H1 (cell line): Measurements from ENCODE around the gene WDR33. TPM values are rescaled to one million over a fixed set of nuclear protein-coding genes. Genes with fewer than 3 reads are reported as not detected.

ENCODE experiments used
- CTCF ChIA-PET: fragments of 300-600 bp; sonication (Branson Sonifier 250); formaldehyde crosslinking; loops from one replicate; lab custom pipeline; 2021; ENCODE audit not compliant: partially characterized antibody; lab: Charles Lee
- POLR2A ChIA-PET: fragments of 300-600 bp; sonication (Branson Sonifier 250); formaldehyde crosslinking; loops from one replicate; lab custom pipeline; 2021; ENCODE audit warnings: inconsistent platforms; ENCODE audit not compliant: partially characterized antibody; lab: Charles Lee
- DNase-seq, 2 experiments: peaks; one replicate each; pipeline versions ENCODE4 v3.0.0 to v3.0.0-alpha.2; 2010 to 2022; ENCODE audit warnings: low spot score in 2 of 2, low read depth in 1 of 2, mixed read lengths in 1 of 2
- FAIRE-seq: peaks from 2 replicates; lab custom pipeline; 2011; peaks lifted over from hg19 to GRCh38; lab: Jason Lieb, UNC
- H2AFZ ChIP-seq: 2 replicates; pipeline ENCODE4 v1.8.1; 2012; ENCODE audit warnings: low read length, inconsistent platforms
- H2AK5ac ChIP-seq: 2 replicates; pipeline ENCODE4 v1.6.1; 2013; ENCODE audit warnings: low read depth, low read length
- H2BK120ac ChIP-seq: replicated peaks from 2 replicates; pipeline ENCODE3; 2013; ENCODE audit warnings: low read depth, low read length, inconsistent platforms
- H2BK12ac ChIP-seq: 2 replicates; pipeline ENCODE4 v1.6.1; 2013; ENCODE audit warnings: low read depth, low read length
- H2BK15ac ChIP-seq: 2 replicates; pipeline ENCODE4 v1.6.1; 2013; ENCODE audit warnings: low read length
- H2BK20ac ChIP-seq: 2 replicates; pipeline ENCODE4 v1.6.1; 2013; ENCODE audit warnings: low read length
- H2BK5ac ChIP-seq: 2 replicates; pipeline ENCODE4 v1.6.1; 2013; ENCODE audit warnings: low read depth, low read length
- H3K14ac ChIP-seq: 2 replicates; pipeline ENCODE4 v1.6.1; 2013; ENCODE audit warnings: inconsistent platforms; ENCODE audit not compliant: insufficient read length
- H3K18ac ChIP-seq: 2 replicates; pipeline ENCODE4 v1.6.1; 2013; ENCODE audit warnings: low read length; ENCODE audit errors: extremely low read depth
- H3K23ac ChIP-seq: 2 replicates; pipeline ENCODE4 v1.6.1; 2013; ENCODE audit warnings: inconsistent platforms; ENCODE audit not compliant: insufficient read length
- H3K23me2 ChIP-seq: 2 replicates; pipeline ENCODE4 v1.6.1; 2013; ENCODE audit warnings: low read depth, low read length
- H3K27ac ChIP-seq: 2 replicates; pipeline ENCODE4 v1.6.1; 2011; ENCODE audit warnings: low read depth, low read length, inconsistent platforms
- H3K27me3 ChIP-seq, 4 experiments: replicated peaks in 1 of 4; 1 replicate in 1 of 4; 2 replicates in 3 of 4; pipeline versions ENCODE4 v1.6.1 to v1.8.1; 2011 to 2013; ENCODE audit warnings: low read length in 3 of 4, mild to moderate bottlenecking in 3 of 4, inconsistent platforms in 2 of 4, mixed read lengths in 2 of 4, moderate library complexity in 1 of 4; ENCODE audit not compliant: control insufficient read depth in 3 of 4, insufficient read depth in 3 of 4; ENCODE audit errors: extremely low read depth in 1 of 4
- H3K36me3 ChIP-seq, 4 experiments: 2 replicates each; pipeline versions ENCODE4 v1.6.1 to v1.8.1; 2011 to 2013; ENCODE audit warnings: mild to moderate bottlenecking in 4 of 4, low read length in 3 of 4, moderate library complexity in 2 of 4, control low read depth in 1 of 4, inconsistent platforms in 1 of 4; ENCODE audit not compliant: insufficient read depth in 4 of 4, control insufficient read depth in 2 of 4
- H3K4ac ChIP-seq: replicated peaks from 2 replicates; pipeline ENCODE3; 2013; ENCODE audit warnings: low read length, low read depth, mixed read lengths, inconsistent platforms; ENCODE audit not compliant: insufficient read length
- H3K4me1 ChIP-seq, 4 experiments: replicated peaks in 1 of 4; 1 replicate in 1 of 4; 2 replicates in 3 of 4; pipeline versions ENCODE4 v1.6.1 to v1.8.1; 2011 to 2013; ENCODE audit warnings: low read length in 3 of 4, inconsistent platforms in 2 of 4, mixed read lengths in 1 of 4; ENCODE audit not compliant: insufficient read depth in 4 of 4, control insufficient read depth in 3 of 4
- H3K4me2 ChIP-seq, 2 experiments: 2 replicates each; pipeline versions ENCODE4 v1.6.1 to v1.8.1; 2011 to 2013; ENCODE audit warnings: low read depth in 2 of 2, low read length in 2 of 2, control low read depth in 1 of 2, inconsistent platforms in 1 of 2, mild to moderate bottlenecking in 1 of 2; ENCODE audit not compliant: insufficient read depth in 1 of 2
- H3K4me3 ChIP-seq, 4 experiments: fragments of 200-600, 300-600 bp in 1 of 4; sonication (generic), shearing (Covaris generic), sonication (Bioruptor Twin) in 1 of 4; 2 replicates each; pipeline versions ENCODE4 v1.5.1 to v1.8.1; 2011 to 2016; ENCODE audit warnings: low read length in 4 of 4, low read depth in 3 of 4, control low read depth in 2 of 4, inconsistent platforms in 2 of 4, mild to moderate bottlenecking in 2 of 4, mixed read lengths in 1 of 4, moderate library complexity in 1 of 4; ENCODE audit not compliant: insufficient read depth in 2 of 4; ENCODE audit errors: extremely low read depth in 1 of 4
- H3K56ac ChIP-seq: replicated peaks from 2 replicates; pipeline ENCODE3; 2013; ENCODE audit warnings: low read depth, mild to moderate bottlenecking, mixed read lengths, low read length, inconsistent platforms; ENCODE audit not compliant: insufficient read length
- H3K79me1 ChIP-seq: 2 replicates; pipeline ENCODE4 v1.6.1; 2013; ENCODE audit warnings: low read depth, low read length, control low read depth
- H3K79me2 ChIP-seq, 2 experiments: 2 replicates each; pipeline versions ENCODE4 v1.6.1 to v1.8.1; 2012 to 2013; ENCODE audit warnings: low read length in 2 of 2, mild to moderate bottlenecking in 2 of 2, inconsistent platforms in 1 of 2; ENCODE audit not compliant: insufficient read depth in 2 of 2, control insufficient read depth in 1 of 2
- H3K9ac ChIP-seq, 4 experiments: replicated peaks in 1 of 4; 1 replicate in 1 of 4; 2 replicates in 3 of 4; pipeline versions ENCODE4 v1.6.1 to v1.8.1; 2011 to 2013; ENCODE audit warnings: low read depth in 3 of 4, low read length in 3 of 4, control low read depth in 2 of 4, mild to moderate bottlenecking in 2 of 4, moderate library complexity in 2 of 4, inconsistent platforms in 1 of 4; ENCODE audit errors: extremely low read depth in 1 of 4
- H3K9me3 ChIP-seq, 2 experiments: 2 replicates each; pipeline versions ENCODE4 v1.6.1 to v1.8.1; 2012 to 2013; ENCODE audit warnings: mild to moderate bottlenecking in 2 of 2, moderate library complexity in 2 of 2, control low read depth in 1 of 2, inconsistent platforms in 1 of 2, low read depth in 1 of 2, low read length in 1 of 2, mixed read lengths in 1 of 2; ENCODE audit not compliant: insufficient read depth in 2 of 2
- H4K20me1 ChIP-seq, 2 experiments: replicated peaks in 1 of 2; 2 replicates each; pipeline versions ENCODE3 to v1.8.1; 2011 to 2013; ENCODE audit warnings: inconsistent platforms in 2 of 2, low read length in 2 of 2, mild to moderate bottlenecking in 1 of 2; ENCODE audit not compliant: insufficient read depth in 2 of 2, control insufficient read depth in 1 of 2
- H4K5ac ChIP-seq: 2 replicates; pipeline ENCODE4 v1.6.1; 2013; ENCODE audit warnings: low read length, low read depth, mixed read lengths, inconsistent platforms; ENCODE audit not compliant: insufficient read length
- H4K8ac ChIP-seq: 2 replicates; pipeline ENCODE4 v1.8.0; 2013; ENCODE audit warnings: mild to moderate bottlenecking, moderate library complexity, low read length, inconsistent platforms; ENCODE audit not compliant: insufficient read depth; ENCODE audit errors: extremely low read depth
- H4K91ac ChIP-seq: replicated peaks from 2 replicates; pipeline ENCODE3; 2013; ENCODE audit warnings: low read length, mixed read lengths, inconsistent platforms; ENCODE audit not compliant: insufficient read length
- ATF3 ChIP-seq: IDR thresholded peaks from 2 replicates; pipeline ENCODE4 v1.6.1; 2011; ENCODE audit warnings: low read depth, mild to moderate bottlenecking, low read length; ENCODE audit not compliant: insufficient read depth
- GABPA ChIP-seq: IDR thresholded peaks from 2 replicates; pipeline ENCODE4 v1.6.1; 2011; ENCODE audit warnings: mild to moderate bottlenecking, low read length, moderate library complexity, borderline replicate concordance; ENCODE audit not compliant: insufficient read depth
- HDAC6 ChIP-seq: IDR thresholded peaks from one replicate; pipeline ENCODE4 v1.7.1; 2012; ENCODE audit warnings: low read depth, mild to moderate bottlenecking, inconsistent platforms, low read length, moderate library complexity
- JUND ChIP-seq: IDR thresholded peaks from 2 replicates; pipeline ENCODE4 v1.6.1; 2011; ENCODE audit warnings: mild to moderate bottlenecking, improper control_type of control experiment, low read length
- KDM1A ChIP-seq: fragments of 200-600, 300-600 bp; sonication (generic); IDR thresholded peaks from 2 replicates; pipeline ENCODE4 v1.7.1; 2016; ENCODE audit warnings: mild to moderate bottlenecking, low read length, borderline replicate concordance
- POU5F1 ChIP-seq: IDR thresholded peaks from 2 replicates; pipeline ENCODE4 v1.6.1; 2011; ENCODE audit warnings: low read depth, mild to moderate bottlenecking, low read length, moderate library complexity
- SAP30 ChIP-seq: fragments of 300-600 bp; sonication (generic); IDR thresholded peaks from 2 replicates; pipeline ENCODE4 v1.7.1; 2012; ENCODE audit warnings: low read length, moderate library complexity, mild to moderate bottlenecking, inconsistent platforms; ENCODE audit not compliant: insufficient read depth, insufficient replicate concordance
- SRF ChIP-seq: IDR thresholded peaks from 2 replicates; pipeline ENCODE4 v1.6.1; 2011; ENCODE audit warnings: mild to moderate bottlenecking, low read depth, low read length, moderate library complexity
- whole genome bisulfite sequencing, 2 experiments: shearing (Covaris generic) in 1 of 2; methylation state at CpG; one replicate each; pipeline versions ENCODE4 v1.1.6 to v1.1.7; 2013 to 2015; ENCODE audit warnings: low lambda C conversion rate in 2 of 2, mixed read lengths in 2 of 2, inconsistent platforms in 1 of 2, low coverage in 1 of 2, missing lambda C conversion rate in 1 of 2; ENCODE audit not compliant: insufficient replicate concordance in 2 of 2, insufficient coverage in 1 of 2, insufficient read length in 1 of 2; ENCODE audit errors: extremely low coverage in 1 of 2, missing lambda C conversion rate in 1 of 2; 5-methylcytosine and 5-hydroxymethylcytosine counted together
- polyA plus RNA-seq, 7 experiments: library from polyadenylated mRNA; depleted of rRNA in 3 of 7; stranded (reverse) in 5 of 7; unstranded in 2 of 7; fragments of >200 nt in 5 of 7; fragments of 200-250 nt in 2 of 7; gene quantifications; 1 replicate in 5 of 7; 2 replicates in 1 of 7; 4 replicates in 1 of 7; pipeline versions ENCODE4 v1.2.1 to v1.2.3, GENCODE V29; 2011 to 2013; ENCODE audit warnings: missing spikeins in 2 of 7, mixed read lengths in 2 of 7
- total RNA-seq: library from RNA; stranded (reverse); fragmentation: NEBNext Ultra II Directional; extraction: Animal tissue kit (Norgen Biotek cat#: 25700); gene quantifications from 2 replicates; pipeline ENCODE4 v1.2.1, GENCODE V29; 2021
- TF ChIP-seq, protein P1 (sequence below): IDR thresholded peaks from 2 replicates; pipeline ENCODE4 v1.6.1; 2012; ENCODE audit warnings: inconsistent platforms
- TF ChIP-seq, protein P2 (sequence below), 3 experiments: IDR thresholded peaks; 1 replicate in 2 of 3; 2 replicates in 1 of 3; pipeline versions ENCODE4 v1.5.1 to v1.6.1; 2011; ENCODE audit warnings: low read length in 3 of 3, mild to moderate bottlenecking in 3 of 3, inconsistent platforms in 2 of 3, low read depth in 1 of 3, moderate library complexity in 1 of 3; ENCODE audit not compliant: insufficient read depth in 1 of 3; ENCODE audit errors: control extremely low read depth in 1 of 3

WDR33 gene
- total and polyA plus RNA-seq, 2 of the 8 experiments (the other 6 are each of a cell fraction or from before 2014, with no cell fraction given), result 18.1 to 82.7 TPM

- H2BK20ac ChIP-seq, result no peak overlapping the region
- no peak overlapping the region for H2BK15ac ChIP-seq
- H4K91ac ChIP-seq, result no peak overlapping the region
- H2AFZ ChIP-seq, result no peak overlapping the region
- H3K4me1 ChIP-seq, result peaks cover 0 to 8% (median under 1%) of the 10 kb centered on the region in 4 experiments; a peak in 2 of 7 replicates
- no peak for FAIRE-seq
- no peak overlapping the region for H2BK5ac ChIP-seq
- no peaks in the 10 kb centered on the region for H3K27me3 ChIP-seq
- no peaks in the 10 kb centered on the region; the same call in 1 of the 2 replicates for H3K79me1 ChIP-seq
- ChIA-PET POLR2A (interaction anchor here (0.9 to 1.4 kb wide), 4 partner anchors 10 to 33 kb away, joined by 3 to 4 read pairs (median 3); partner anchors contain the start of gene WDR33), CTCF (interaction anchor here (1.8 kb wide), 1 partner anchor 187 kb away, joined by 3 read pairs; no protein-coding TSS in a partner anchor)
- 98% methylated on average over 2 of the region's 2 CpGs; no CpG with 5 or more reads in 1 of the 2 experiments for WGBS, 2 experiments
- no peak overlapping the region for H4K5ac ChIP-seq
- H3K27ac ChIP-seq, result no peak overlapping the region
- H2BK12ac ChIP-seq, result no peak overlapping the region
- H4K20me1 ChIP-seq, result peaks cover 2 to 13% of the 10 kb centered on the region in 2 experiments
- no peaks in the 10 kb centered on the region for H3K9me3 ChIP-seq
- peaks cover 0 to 84% of the 10 kb centered on the region in 2 experiments for H3K79me2 ChIP-seq
- H3K56ac ChIP-seq, result no peak overlapping the region
- H2BK120ac ChIP-seq, result no peak overlapping the region
- H3K18ac ChIP-seq, result no peak overlapping the region
- no peak overlapping the region for H3K14ac ChIP-seq
- DNase-seq, result no peak
- H3K23ac ChIP-seq, result no peak overlapping the region
- H4K8ac ChIP-seq, result no peak overlapping the region
- H3K4ac ChIP-seq, result no peak overlapping the region
- no peaks in the 10 kb centered on the region for H3K23me2 ChIP-seq
- H3K36me3 ChIP-seq, result no peaks in the 10 kb centered on the region
- H3K9ac ChIP-seq, result no peak overlapping the region
- H3K4me2 ChIP-seq, result no peak overlapping the region
- H2AK5ac ChIP-seq, result no peak overlapping the region
- no peak overlapping the region for H3K4me3 ChIP-seq
- TF ChIP-seq HDAC6 (no peak), POU5F1 (no peak), SRF (no peak), SAP30 (no peak), ATF3 (no peak), KDM1A (no peak), JUND (no peak), GABPA (no peak)
- TF ChIP-seq, protein P1, sequence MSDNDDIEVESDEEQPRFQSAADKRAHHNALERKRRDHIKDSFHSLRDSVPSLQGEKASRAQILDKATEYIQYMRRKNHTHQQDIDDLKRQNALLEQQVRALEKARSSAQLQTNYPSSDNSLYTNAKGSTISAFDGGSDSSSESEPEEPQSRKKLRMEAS, result no peak
- TF ChIP-seq, protein P2, sequence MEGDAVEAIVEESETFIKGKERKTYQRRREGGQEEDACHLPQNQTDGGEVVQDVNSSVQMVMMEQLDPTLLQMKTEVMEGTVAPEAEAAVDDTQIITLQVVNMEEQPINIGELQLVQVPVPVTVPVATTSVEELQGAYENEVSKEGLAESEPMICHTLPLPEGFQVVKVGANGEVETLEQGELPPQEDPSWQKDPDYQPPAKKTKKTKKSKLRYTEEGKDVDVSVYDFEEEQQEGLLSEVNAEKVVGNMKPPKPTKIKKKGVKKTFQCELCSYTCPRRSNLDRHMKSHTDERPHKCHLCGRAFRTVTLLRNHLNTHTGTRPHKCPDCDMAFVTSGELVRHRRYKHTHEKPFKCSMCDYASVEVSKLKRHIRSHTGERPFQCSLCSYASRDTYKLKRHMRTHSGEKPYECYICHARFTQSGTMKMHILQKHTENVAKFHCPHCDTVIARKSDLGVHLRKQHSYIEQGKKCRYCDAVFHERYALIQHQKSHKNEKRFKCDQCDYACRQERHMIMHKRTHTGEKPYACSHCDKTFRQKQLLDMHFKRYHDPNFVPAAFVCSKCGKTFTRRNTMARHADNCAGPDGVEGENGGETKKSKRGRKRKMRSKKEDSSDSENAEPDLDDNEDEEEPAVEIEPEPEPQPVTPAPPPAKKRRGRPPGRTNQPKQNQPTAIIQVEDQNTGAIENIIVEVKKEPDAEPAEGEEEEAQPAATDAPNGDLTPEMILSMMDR (IDR thresholded peaks at IDR 0.05; ENCODE audit: control extremely low read depth in 1 of 3, insufficient read depth in 1 of 3, low read depth in 1 of 3, low read length in 3 of 3), result no peak
These were observed 32.5 kb downstream of the WDR33 start for GRCh38 chr2:127778447-127778846.
